Neural progenitor cell (in vitro differentiated cells): ENCODE data around the gene AIMP1. TPM values are rescaled to one million over a fixed set of nuclear protein-coding genes. Genes with fewer than 3 reads are reported as not detected.
"Not testable (repeated sequence)": the region's sequence is repeated elsewhere in the genome, so short reads cannot be mapped to it uniquely, and the experiment has no call there.

ENCODE experiments used
- DNase-seq: peaks from one replicate; pipeline ENCODE4 v3.0.0-alpha.2; 2016; ENCODE audit warnings: low spot score
- H2AFZ ChIP-seq: fragments of 200-600 bp; sonication (generic); replicated peaks from 2 replicates; pipeline ENCODE4 v1.6.1; 2016; ENCODE audit warnings: antibody characterized with exemption
- H3F3A ChIP-seq: fragments of 200-600 bp; sonication (generic); 2 replicates; pipeline ENCODE4 v1.6.1; 2016; ENCODE audit warnings: antibody characterized with exemption, low read depth
- H3K27ac ChIP-seq: fragments of 200-600 bp; sonication (generic); 2 replicates; pipeline ENCODE4 v1.5.1; 2016; ENCODE audit warnings: mild to moderate bottlenecking
- H3K27me3 ChIP-seq: fragments of 200-600 bp; sonication (generic); 2 replicates; pipeline ENCODE4 v1.6.1; 2016; ENCODE audit warnings: mild to moderate bottlenecking, moderate library complexity
- H3K36me3 ChIP-seq: fragments of 200-600 bp; sonication (generic); 2 replicates; pipeline ENCODE4 v1.5.1; 2016
- H3K4me1 ChIP-seq: fragments of 200-600 bp; sonication (generic); 2 replicates; pipeline ENCODE4 v1.6.1; 2016; ENCODE audit warnings: mixed run types
- H3K4me2 ChIP-seq: fragments of 200-600 bp; sonication (generic); 2 replicates; pipeline ENCODE4 v1.6.1; 2016
- H3K4me3 ChIP-seq: fragments of 200-600 bp; sonication (generic); 2 replicates; pipeline ENCODE4 v1.5.1; 2016
- H3K79me2 ChIP-seq: fragments of 200-600 bp; sonication (generic); 2 replicates; pipeline ENCODE4 v1.6.1; 2016; ENCODE audit warnings: low read depth
- H3K9ac ChIP-seq: fragments of 200-600 bp; sonication (generic); 2 replicates; pipeline ENCODE4 v1.6.1; 2016
- H3K9me3 ChIP-seq: fragments of 200-600 bp; sonication (generic); 2 replicates; pipeline ENCODE4 v1.5.1; 2016; ENCODE audit warnings: low read depth
- H4K20me1 ChIP-seq: fragments of 200-600 bp; sonication (generic); 2 replicates; pipeline ENCODE4 v1.6.1; 2016; ENCODE audit warnings: low read depth
- H3K27ac Mint-ChIP-seq: 3 replicates; pipeline ENCODE4 v1.8.0; 2021; ENCODE audit warnings: mixed read lengths
- H3K27me3 Mint-ChIP-seq: 2 replicates; pipeline ENCODE4 v1.8.0; 2022; ENCODE audit warnings: low read depth, mild to moderate bottlenecking, inconsistent platforms, moderate library complexity, mixed read lengths; ENCODE audit not compliant: insufficient read depth
- H3K36me3 Mint-ChIP-seq: 3 replicates; pipeline ENCODE4 v1.8.0; 2021; ENCODE audit warnings: mixed read lengths
- H3K4me1 Mint-ChIP-seq: 3 replicates; pipeline ENCODE4 v1.8.0; 2021; ENCODE audit warnings: mixed read lengths
- H3K4me3 Mint-ChIP-seq: 3 replicates; pipeline ENCODE4 v1.8.0; 2021; ENCODE audit warnings: mild to moderate bottlenecking, moderate library complexity, mixed read lengths
- H3K9me3 Mint-ChIP-seq: 3 replicates; pipeline ENCODE4 v1.8.0; 2020; ENCODE audit warnings: mixed read lengths
- EZH2 ChIP-seq: fragments of 200-600 bp; sonication (generic); IDR thresholded peaks from 2 replicates; pipeline ENCODE4 v1.6.1; 2017; ENCODE audit warnings: antibody characterized with exemption, mild to moderate bottlenecking, moderate library complexity
- EZH2phosphoT487 ChIP-seq: fragments of 200-600 bp; sonication (generic); IDR thresholded peaks from 2 replicates; pipeline ENCODE4 v1.6.1; 2017; ENCODE audit warnings: antibody characterized with exemption
- total RNA-seq: library from RNA; depleted of rRNA; stranded (reverse); fragments of >200 nt; gene quantifications from 2 replicates; pipeline ENCODE4 v1.2.3, GENCODE V29; 2015; ENCODE audit warnings: low replicate concordance
- TF ChIP-seq, protein P1 (sequence below): fragments of 200-600 bp; sonication (generic); IDR thresholded peaks from 2 replicates; pipeline ENCODE4 v1.5.1; 2017; ENCODE audit warnings: antibody characterized with exemption, mild to moderate bottlenecking

Gene AIMP1
- total RNA-seq, 1 donor from 2014 or later, result 64.2 TPM

DNA sequence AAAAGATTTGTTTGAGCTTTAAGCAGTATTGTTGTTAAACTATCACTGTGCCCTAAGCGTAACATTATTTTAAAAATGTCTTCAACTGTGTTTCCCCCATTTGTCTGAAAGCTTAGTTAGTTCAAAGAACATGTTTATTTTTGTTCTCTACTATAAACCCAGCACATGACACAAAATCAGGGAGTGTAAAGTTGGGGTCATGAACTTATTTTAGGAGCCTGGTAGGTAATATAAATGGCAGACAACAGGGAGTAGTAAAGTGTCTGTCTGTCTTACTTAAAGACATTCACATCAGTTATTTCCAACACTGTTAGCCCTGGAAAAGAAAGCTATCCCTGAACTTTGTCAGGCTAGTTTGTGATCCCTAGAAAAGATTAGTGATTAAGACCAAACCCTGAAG lies 3.9 kb downstream of the AIMP1 start:
- Mint-ChIP-seq H3K27me3 (no peaks in the 10 kb centered on the region), H3K4me1 (no peaks in the 10 kb centered on the region), H3K36me3 (peaks cover 18% of the 10 kb centered on the region), H3K4me3 (no peak overlapping the region), H3K9me3 (peaks cover 6% of the 10 kb centered on the region), H3K27ac (no peak overlapping the region)
- DNase-seq, result no peak
- H2AFZ ChIP-seq, result no peak overlapping the region
- no peaks in the 10 kb centered on the region for H3K36me3 ChIP-seq
- H3K4me2 ChIP-seq, result no peak overlapping the region
- no peak overlapping the region for H3K27ac ChIP-seq
- H3K4me1 ChIP-seq, result peaks cover 11% of the 10 kb centered on the region
- H3K4me3 ChIP-seq, result no peak overlapping the region
- TF ChIP-seq EZH2 (no peak), EZH2phosphoT487 (no peak)
- TF ChIP-seq, protein P1, sequence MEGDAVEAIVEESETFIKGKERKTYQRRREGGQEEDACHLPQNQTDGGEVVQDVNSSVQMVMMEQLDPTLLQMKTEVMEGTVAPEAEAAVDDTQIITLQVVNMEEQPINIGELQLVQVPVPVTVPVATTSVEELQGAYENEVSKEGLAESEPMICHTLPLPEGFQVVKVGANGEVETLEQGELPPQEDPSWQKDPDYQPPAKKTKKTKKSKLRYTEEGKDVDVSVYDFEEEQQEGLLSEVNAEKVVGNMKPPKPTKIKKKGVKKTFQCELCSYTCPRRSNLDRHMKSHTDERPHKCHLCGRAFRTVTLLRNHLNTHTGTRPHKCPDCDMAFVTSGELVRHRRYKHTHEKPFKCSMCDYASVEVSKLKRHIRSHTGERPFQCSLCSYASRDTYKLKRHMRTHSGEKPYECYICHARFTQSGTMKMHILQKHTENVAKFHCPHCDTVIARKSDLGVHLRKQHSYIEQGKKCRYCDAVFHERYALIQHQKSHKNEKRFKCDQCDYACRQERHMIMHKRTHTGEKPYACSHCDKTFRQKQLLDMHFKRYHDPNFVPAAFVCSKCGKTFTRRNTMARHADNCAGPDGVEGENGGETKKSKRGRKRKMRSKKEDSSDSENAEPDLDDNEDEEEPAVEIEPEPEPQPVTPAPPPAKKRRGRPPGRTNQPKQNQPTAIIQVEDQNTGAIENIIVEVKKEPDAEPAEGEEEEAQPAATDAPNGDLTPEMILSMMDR, result no peak
- peaks cover 10% of the 10 kb centered on the region for H3F3A ChIP-seq
- no peak overlapping the region for H3K9ac ChIP-seq
- no peaks in the 10 kb centered on the region for H3K27me3 ChIP-seq
- H3K9me3 ChIP-seq, result no peaks in the 10 kb centered on the region
- H3K79me2 ChIP-seq, result peaks cover 69% of the 10 kb centered on the region
- no peaks in the 10 kb centered on the region for H4K20me1 ChIP-seq

DNA sequence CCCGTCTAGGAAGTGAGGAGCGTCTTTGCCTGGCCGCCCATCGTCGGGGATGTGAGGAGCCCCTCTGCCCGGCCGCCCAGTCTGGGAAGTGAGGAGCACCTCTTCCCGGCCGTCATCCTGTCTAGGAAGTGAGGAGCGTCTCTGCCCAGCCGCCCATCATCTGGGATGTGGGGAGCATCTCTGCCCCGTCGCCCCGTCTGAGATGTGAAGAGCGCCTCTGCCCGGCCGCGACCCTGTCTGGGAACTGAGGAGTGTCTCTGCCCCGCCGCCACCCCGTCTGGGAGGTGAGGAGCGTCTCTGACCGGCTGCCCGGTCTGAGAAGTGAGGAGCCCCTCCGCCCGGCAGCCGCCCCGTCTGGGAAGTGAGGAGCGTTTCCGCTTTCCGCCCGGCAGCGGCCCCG lies 4.8 kb downstream of the AIMP1 start:
- H3K4me1 Mint-ChIP-seq, H3K27me3 Mint-ChIP-seq, DNase-seq, H3F3A ChIP-seq, H3K27ac Mint-ChIP-seq, H3K27ac ChIP-seq, H3K4me2 ChIP-seq, H3K4me3 Mint-ChIP-seq, H3K9me3 Mint-ChIP-seq, H3K27me3 ChIP-seq, H3K9ac ChIP-seq, H3K36me3 ChIP-seq, H3K4me3 ChIP-seq, H4K20me1 ChIP-seq, H2AFZ ChIP-seq, H3K9me3 ChIP-seq: not testable (repeated sequence)
- peaks cover 11% of the 10 kb centered on the region for H3K4me1 ChIP-seq
- peaks cover 18% of the 10 kb centered on the region for H3K36me3 Mint-ChIP-seq
- peaks cover 62% of the 10 kb centered on the region for H3K79me2 ChIP-seq

DNA sequence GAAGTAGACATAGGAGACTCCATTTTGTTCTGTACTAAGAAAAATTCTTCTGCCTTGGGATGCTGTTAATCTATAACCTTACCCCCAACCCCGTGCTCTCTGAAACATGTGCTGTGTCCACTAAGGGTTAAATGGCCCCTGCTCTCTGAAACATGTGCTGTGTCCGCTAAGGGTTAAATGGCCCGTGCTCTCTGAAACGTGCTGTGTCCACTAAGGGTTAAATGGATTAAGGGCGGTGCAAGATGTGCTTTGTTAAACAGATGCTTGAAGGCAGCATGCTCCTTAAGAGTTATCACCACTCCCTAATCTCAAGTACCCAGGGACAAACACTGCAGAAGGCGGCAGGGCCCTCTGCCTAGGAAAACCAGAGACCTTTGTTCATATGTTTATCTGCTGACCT lies 5.5 kb downstream of the AIMP1 start:
- H3K27me3 Mint-ChIP-seq, H3K4me3 ChIP-seq, H3K27ac ChIP-seq, H4K20me1 ChIP-seq, H2AFZ ChIP-seq, H3K36me3 ChIP-seq, H3K4me2 ChIP-seq, H3K9me3 Mint-ChIP-seq, H3K27ac Mint-ChIP-seq, H3F3A ChIP-seq, H3K4me1 Mint-ChIP-seq, H3K4me3 Mint-ChIP-seq, H3K9ac ChIP-seq, H3K9me3 ChIP-seq, DNase-seq, H3K27me3 ChIP-seq: not testable (repeated sequence)
- H3K79me2 ChIP-seq, result peaks cover 57% of the 10 kb centered on the region
- H3K36me3 Mint-ChIP-seq, result peaks cover 18% of the 10 kb centered on the region
- peaks cover 11% of the 10 kb centered on the region for H3K4me1 ChIP-seq

DNA sequence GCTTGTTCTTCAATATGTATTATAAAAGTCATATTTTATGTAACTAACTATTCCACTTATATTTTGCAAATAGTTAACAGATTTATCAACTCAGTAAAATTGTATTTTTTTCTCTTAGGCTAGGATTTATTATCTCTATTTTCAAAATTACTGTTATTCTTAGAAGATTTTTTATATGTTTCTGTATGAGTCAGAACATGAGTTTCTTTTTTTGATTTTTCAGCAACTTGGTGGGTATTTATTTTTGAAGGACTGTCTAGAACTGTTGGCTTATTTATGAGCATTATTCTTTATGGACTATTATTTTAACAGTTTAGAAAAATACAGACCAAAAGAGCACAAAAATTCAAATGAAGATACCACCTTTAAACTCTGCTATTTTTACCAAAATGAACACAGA lies 6.8 kb downstream of the AIMP1 start:
- Histone ChIP-seq H3K36me3 (no peaks in the 10 kb centered on the region), H3K4me3 (no peak overlapping the region), H2AFZ (no peak overlapping the region), H3K9ac (no peak overlapping the region), H3K9me3 (no peaks in the 10 kb centered on the region), H4K20me1 (no peaks in the 10 kb centered on the region), H3K27ac (no peak overlapping the region), H3K4me1 (peaks cover 1% of the 10 kb centered on the region), H3K4me2 (no peak overlapping the region), H3K79me2 (peaks cover 44% of the 10 kb centered on the region), H3F3A (peaks cover 3% of the 10 kb centered on the region), H3K27me3 (no peaks in the 10 kb centered on the region)
- Mint-ChIP-seq H3K4me3 (no peak overlapping the region), H3K4me1 (no peaks in the 10 kb centered on the region), H3K27ac (no peak overlapping the region), H3K36me3 (peaks cover 23% of the 10 kb centered on the region), H3K27me3 (no peaks in the 10 kb centered on the region), H3K9me3 (peaks cover 6% of the 10 kb centered on the region)
- no peak for TF ChIP-seq EZH2phosphoT487
- no peak for TF ChIP-seq EZH2
- TF ChIP-seq, protein P1, result no peak
- no peak for DNase-seq
